GM19467 (cell line): ENCODE results near the gene LY9.
"Not testable (repeated sequence)": the region's sequence is repeated elsewhere in the genome, so short reads cannot be mapped to it uniquely, and the experiment has no call there.

ENCODE experiments used
- ATAC-seq: cut with Tn5 transposase; IDR thresholded peaks from one replicate; pipeline ENCODE4 v1.9.1; 2021; ENCODE audit warnings: mild to moderate bottlenecking, moderate library complexity; ENCODE audit not compliant: unreplicated experiment

The LY9 gene

GRCh38 chr1:160774886-160775719, 20.9 kb upstream of the LY9 start:
- no peak for ATAC-seq

- ATAC-seq: no peak
Measured at GRCh38 chr1:160776178-160776577, 19.8 kb upstream of the LY9 start.

- ATAC-seq: no peak
Measured at GRCh38 chr1:160777486-160778089, 18.4 kb upstream of the LY9 start.

- ATAC-seq: no peak
Measured at GRCh38 chr1:160778976-160779375, 17.0 kb upstream of the LY9 start.

- ATAC-seq: no peak
Measured at GRCh38 chr1:160779626-160780397, 16.2 kb upstream of the LY9 start.

- no peak for ATAC-seq
Measured at GRCh38 chr1:160780398-160780755, 15.6 kb upstream of the LY9 start.

GRCh38 chr1:160781186-160781766, 14.7 kb upstream of the LY9 start:
- ATAC-seq: no peak

- no peak for ATAC-seq
Measured at GRCh38 chr1:160781914-160782689, 13.9 kb upstream of the LY9 start.

- ATAC-seq: not testable (repeated sequence)
Measured at GRCh38 chr1:160782988-160783765, 12.8 kb upstream of the LY9 start.

GRCh38 chr1:160789051-160789701, 6.8 kb upstream of the LY9 start:
- peak; percentile 10 for ATAC-seq

- ATAC-seq: peak; percentile 86
Measured at GRCh38 chr1:160789702-160790611, 6.0 kb upstream of the LY9 start.

GRCh38 chr1:160794376-160794775, 1.6 kb upstream of the LY9 start:
- no peak for ATAC-seq

GRCh38 chr1:160797271-160797709, 1.3 kb downstream of the LY9 start:
- ATAC-seq: no peak

GRCh38 chr1:160797861-160798273, 1.9 kb downstream of the LY9 start:
- ATAC-seq: no peak

GRCh38 chr1:160798439-160798838, 2.5 kb downstream of the LY9 start:
- ATAC-seq: no peak

GRCh38 chr1:160799641-160800040, 3.7 kb downstream of the LY9 start:
- ATAC-seq: no peak

- ATAC-seq: no peak
Measured at GRCh38 chr1:160800142-160800541, 4.2 kb downstream of the LY9 start.
